Adrenal gland (tissue), 12 donors: Measurements from ENCODE around the gene MED26. TPM values are rescaled to one million over a fixed set of nuclear protein-coding genes. Genes with fewer than 3 reads are reported as not detected.

Source experiments
- DNase-seq, 7 donors: peaks; one replicate each; pipeline ENCODE4 v3.0.0-alpha.2; 2019 to 2020
- H3K27ac ChIP-seq, 5 donors: fragments of 200-600 bp; sonication (generic) in 4 of 5; 1 replicate in 3 of 5; 2 replicates in 2 of 5; pipeline versions ENCODE4 v1.5.1 to v1.8.0; 2016 to 2020; ENCODE audit warnings: mild to moderate bottlenecking in 1 of 5
- H3K27me3 ChIP-seq: fragments of 200-600 bp; 2 replicates; pipeline ENCODE4 v1.8.0; 2021
- H3K36me3 ChIP-seq, 2 donors: fragments of 200-600 bp; replicated peaks in 1 of 2; 1 replicate in 1 of 2; 2 replicates in 1 of 2; pipeline versions ENCODE4 v1.5.1 to v1.8.0; 2018 to 2022
- H3K4me1 ChIP-seq, 2 donors: fragments of 200-600 bp; replicated peaks in 1 of 2; 1 replicate in 1 of 2; 2 replicates in 1 of 2; pipeline versions ENCODE4 v1.5.1 to v1.8.0; 2018 to 2021
- H3K4me3 ChIP-seq, 4 donors: fragments of 200-600 bp; sonication (generic) in 3 of 4; one replicate each; pipeline ENCODE4 v1.5.1; 2016 to 2018
- H3K9me3 ChIP-seq, 3 donors: fragments of 200-600 bp; sonication (generic) in 1 of 3; replicated peaks in 1 of 3; 1 replicate in 2 of 3; 2 replicates in 1 of 3; pipeline versions ENCODE4 v1.5.1 to v1.8.0; 2016 to 2021
- POLR2A ChIP-seq, 2 donors: fragments of 450-650 bp; IDR thresholded peaks; one replicate each; pipeline ENCODE4 v1.6.1; 2017; ENCODE audit warnings: antibody characterized with exemption in 2 of 2, mild to moderate bottlenecking in 2 of 2, moderate library complexity in 1 of 2
- WGBS, 4 donors: extraction: QIAGEN DNeasy Blood & Tissue Kit in 2 of 4; methylation state at CpG; one replicate each; pipeline versions ENCODE4 v1.1.5 to v1.1.7; 2013 to 2017; 5-methylcytosine and 5-hydroxymethylcytosine counted together
- intact Hi-C, 2 donors: fragments of 100-400 bp; cut with DNase I; formaldehyde crosslinking; loops; one replicate each; pipeline versions ENCODE4 v1.14.1 to v1.15.0; 2022 to 2023
- polyA plus RNA-seq, 3 donors: library from polyadenylated mRNA; stranded (reverse); fragments of 200-250 nt in 2 of 3; fragments of 350-450 nt in 1 of 3; fragmentation: Illumina TruSeq in 1 of 3; extraction: RNeasy Lipid Tissue Mini Kit (QIAGEN cat#74804) in 1 of 3; gene quantifications; one replicate each; pipeline ENCODE4 v1.2.3, GENCODE V29; 2013 to 2014
- total RNA-seq, 9 donors: library from RNA; depleted of rRNA in 4 of 9; stranded (reverse); fragments of >200 nt in 4 of 9; fragments of 120-200 nt in 1 of 9; fragmentation: NEBNext Ultra II Directional in 1 of 9; extraction: Animal tissue kit (Norgen Biotek cat#: 25700) in 1 of 9; gene quantifications; one replicate each; pipeline versions ENCODE4 v1.1.0 to v1.2.4, GENCODE V29; 2013 to 2023
- TF ChIP-seq, protein P1 (sequence below), 6 experiments: fragments of 450-650 bp in 4 of 6; fragments of 200-600 bp in 2 of 6; sonication (generic) in 1 of 6; IDR thresholded peaks; 1 replicate in 5 of 6; 2 replicates in 1 of 6; pipeline versions ENCODE4 v1.5.1 to v1.8.0; 2016 to 2021; ENCODE audit warnings: antibody characterized with exemption in 6 of 6, mild to moderate bottlenecking in 2 of 6, moderate library complexity in 1 of 6
- donor health status: healthy with polysubstance abuse.
- donor health status: Bipolar disorder and iron deficiency.
- donor health status: DM: yes; HTN: yes; CAD: no.
- donor health status: DM: no; HTN: no; CAD: no.
- donor health status: DM: no; HTN: no; CAD: no.
- donor health status: DM: yes; HTN: yes; CAD: no.

Gene MED26
- total and polyA plus RNA-seq, 12 donors: 4.6 to 17.3 (median 9.0) TPM

DNA sequence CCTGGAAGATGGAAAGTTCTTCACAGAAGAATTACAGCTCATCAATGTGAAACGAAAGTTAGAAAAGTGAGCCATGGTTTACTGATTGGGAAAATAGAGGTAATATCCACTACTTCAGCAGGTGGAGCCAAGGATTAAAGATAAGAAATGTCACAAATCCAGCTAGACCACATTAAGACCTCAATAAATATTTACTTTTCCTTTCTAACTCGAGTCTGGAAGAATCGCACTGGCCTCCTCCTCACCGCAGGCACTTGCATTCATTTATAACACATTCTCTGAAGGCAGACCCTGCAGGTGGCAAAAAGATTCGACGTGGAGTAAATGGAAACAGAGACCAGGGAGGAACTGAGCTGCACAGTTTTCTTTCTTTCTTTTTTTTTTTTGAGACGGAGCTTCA, 63.2 kb downstream of the MED26 start:
- no peak overlapping the region for H3K27ac ChIP-seq
- intact Hi-C loops: no loop called here
- H3K27me3 ChIP-seq: no peaks in the 10 kb centered on the region
- no peaks in the 10 kb centered on the region for H3K9me3 ChIP-seq
- no peak overlapping the region for H3K4me3 ChIP-seq
- DNase-seq: no peak
- H3K4me1 ChIP-seq: no peaks in the 10 kb centered on the region
- TF ChIP-seq, protein P1, sequence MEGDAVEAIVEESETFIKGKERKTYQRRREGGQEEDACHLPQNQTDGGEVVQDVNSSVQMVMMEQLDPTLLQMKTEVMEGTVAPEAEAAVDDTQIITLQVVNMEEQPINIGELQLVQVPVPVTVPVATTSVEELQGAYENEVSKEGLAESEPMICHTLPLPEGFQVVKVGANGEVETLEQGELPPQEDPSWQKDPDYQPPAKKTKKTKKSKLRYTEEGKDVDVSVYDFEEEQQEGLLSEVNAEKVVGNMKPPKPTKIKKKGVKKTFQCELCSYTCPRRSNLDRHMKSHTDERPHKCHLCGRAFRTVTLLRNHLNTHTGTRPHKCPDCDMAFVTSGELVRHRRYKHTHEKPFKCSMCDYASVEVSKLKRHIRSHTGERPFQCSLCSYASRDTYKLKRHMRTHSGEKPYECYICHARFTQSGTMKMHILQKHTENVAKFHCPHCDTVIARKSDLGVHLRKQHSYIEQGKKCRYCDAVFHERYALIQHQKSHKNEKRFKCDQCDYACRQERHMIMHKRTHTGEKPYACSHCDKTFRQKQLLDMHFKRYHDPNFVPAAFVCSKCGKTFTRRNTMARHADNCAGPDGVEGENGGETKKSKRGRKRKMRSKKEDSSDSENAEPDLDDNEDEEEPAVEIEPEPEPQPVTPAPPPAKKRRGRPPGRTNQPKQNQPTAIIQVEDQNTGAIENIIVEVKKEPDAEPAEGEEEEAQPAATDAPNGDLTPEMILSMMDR (IDR thresholded peaks at IDR 0.05): no peak
- TF ChIP-seq POLR2A (IDR thresholded peaks at IDR 0.05): no peak
- H3K36me3 ChIP-seq: peaks cover 0 to 74% of the 10 kb centered on the region in 2 donors
- WGBS, 4 donors: 89 to 93% (median 93%) methylated on average over 7 of the region's 7 CpGs

DNA sequence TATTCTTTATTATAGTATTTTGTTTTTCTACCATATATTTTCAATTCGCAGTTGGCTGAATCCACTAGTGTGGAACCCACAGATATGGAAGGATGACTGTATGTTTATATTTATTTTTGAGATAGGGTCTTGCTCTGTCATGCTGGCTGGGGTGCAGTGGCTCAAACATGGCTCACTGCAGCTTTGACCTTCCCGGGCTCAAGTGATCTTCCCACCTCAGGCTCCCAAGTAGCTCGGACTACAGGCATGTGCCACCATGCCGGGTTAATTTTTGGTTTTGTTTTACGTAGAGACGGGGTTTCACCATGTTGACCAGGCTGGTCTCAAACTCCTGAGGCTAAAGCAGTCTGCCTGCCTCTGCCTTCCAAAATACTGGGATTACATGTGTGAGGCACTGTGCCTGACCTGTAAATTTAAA, 65.4 kb downstream of the MED26 start:
- Histone ChIP-seq H3K4me1 (no peaks in the 10 kb centered on the region), H3K9me3 (no peaks in the 10 kb centered on the region), H3K27ac (no peak overlapping the region), H3K36me3 (peaks cover 0 to 77% of the 10 kb centered on the region in 2 donors), H3K27me3 (no peaks in the 10 kb centered on the region), H3K4me3 (no peak overlapping the region)
- WGBS, 4 donors: 91 to 93% (median 93%) methylated on average over 6 of the region's 6 CpGs
- no peak for TF ChIP-seq POLR2A (IDR thresholded peaks at IDR 0.05)
- TF ChIP-seq, protein P1 (IDR thresholded peaks at IDR 0.05): no peak
- DNase-seq: no peak
- intact Hi-C loops: no loop called here

DNA sequence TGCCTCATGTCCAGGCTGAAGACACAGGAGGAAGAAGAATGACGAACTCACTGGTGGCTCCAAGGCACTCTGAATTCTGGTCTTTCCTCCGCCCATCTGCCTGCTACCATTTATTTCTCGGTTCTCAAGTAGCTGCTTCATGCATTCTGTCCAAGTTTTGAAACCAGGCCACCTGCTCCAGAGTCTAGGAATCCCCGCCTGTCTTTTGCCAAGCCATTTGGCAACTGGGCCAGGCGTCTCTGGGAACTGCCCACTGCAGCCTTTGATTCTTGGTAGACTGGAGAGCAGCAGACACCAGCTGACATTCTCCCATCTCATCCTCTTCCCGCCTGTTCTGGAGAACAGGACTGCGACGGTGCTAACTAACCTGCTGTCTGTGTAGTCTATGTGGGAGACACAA, 66.6 kb downstream of the MED26 start:
- 92 to 97% (median 95%) methylated on average over 8 of the region's 8 CpGs for WGBS, 4 donors
- no peak for TF ChIP-seq POLR2A (IDR thresholded peaks at IDR 0.05)
- TF ChIP-seq, protein P1 (IDR thresholded peaks at IDR 0.05): no peak

DNA sequence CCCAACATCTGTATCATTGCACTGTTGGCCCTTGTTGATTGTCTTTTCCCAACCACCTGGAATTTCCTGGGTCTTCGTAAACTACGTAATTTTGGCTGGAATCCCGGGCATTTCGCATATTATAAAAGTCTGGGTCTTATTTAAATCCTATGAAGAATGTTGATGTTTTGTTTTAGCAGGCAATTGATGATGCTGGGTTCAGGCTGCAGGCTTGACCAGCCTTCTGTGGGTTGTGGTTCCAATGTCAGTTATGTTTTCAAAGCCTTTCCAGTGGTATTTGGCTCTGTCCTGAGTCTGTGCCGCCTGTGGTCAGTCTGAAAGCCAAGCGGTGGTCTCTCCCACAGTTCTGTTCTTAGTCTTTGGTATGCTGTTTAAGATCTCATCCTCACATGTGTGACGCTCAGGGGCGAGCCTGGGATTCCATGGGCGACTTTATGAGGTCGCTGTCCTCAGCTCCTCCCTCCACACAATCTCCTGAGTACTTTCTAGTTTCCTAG, 68.2 kb downstream of the MED26 start:
- Histone ChIP-seq H3K4me3 (no peak overlapping the region), H3K9me3 (no peaks in the 10 kb centered on the region), H3K27me3 (no peaks in the 10 kb centered on the region), H3K36me3 (peaks cover 0 to 63% of the 10 kb centered on the region in 2 donors), H3K27ac (no peak overlapping the region), H3K4me1 (no peaks in the 10 kb centered on the region)
- DNase-seq: no peak
- intact Hi-C loops: no loop called here
- 87 to 94% (median 90%) methylated on average over 5 to 10 of the region's 10 CpGs for WGBS, 4 donors
- TF ChIP-seq, protein P1 (IDR thresholded peaks at IDR 0.05): no peak
- no peak for TF ChIP-seq POLR2A (IDR thresholded peaks at IDR 0.05)

More for the DNA sequence above, 66.6 kb downstream of the MED26 start:
- no peak for DNase-seq
- no peak overlapping the region for H3K27ac ChIP-seq
- H3K36me3 ChIP-seq: peaks cover 0 to 68% of the 10 kb centered on the region in 2 donors
- no peaks in the 10 kb centered on the region for H3K9me3 ChIP-seq
- H3K27me3 ChIP-seq: no peaks in the 10 kb centered on the region
- intact Hi-C loops: no loop called here
- no peaks in the 10 kb centered on the region for H3K4me1 ChIP-seq
- H3K4me3 ChIP-seq: no peak overlapping the region
